OCI-LY1 (cell line): Measurements from ENCODE around the gene EIF3CL.
"Not testable (repeated sequence)": the region's sequence is repeated elsewhere in the genome, so short reads cannot be mapped to it uniquely, and the experiment has no call there.

Source experiments
- EZH2 ChIP-seq: fragments of 200-600 bp; sonication (generic), shearing (Covaris generic); IDR thresholded peaks from 2 replicates; pipeline ENCODE4 v1.8.0; 2017; ENCODE audit warnings: borderline replicate concordance, mixed run types, mild to moderate bottlenecking, antibody characterized with exemption, low read length, moderate library complexity, mixed read lengths
- TF ChIP-seq, protein P1 (sequence below): fragments of 200-600 bp; sonication (generic), shearing (Covaris generic); IDR thresholded peaks from 2 replicates; pipeline ENCODE4 v1.5.1; 2017; ENCODE audit warnings: mild to moderate bottlenecking, antibody characterized with exemption, low read length, moderate library complexity, mixed read lengths

DNA sequence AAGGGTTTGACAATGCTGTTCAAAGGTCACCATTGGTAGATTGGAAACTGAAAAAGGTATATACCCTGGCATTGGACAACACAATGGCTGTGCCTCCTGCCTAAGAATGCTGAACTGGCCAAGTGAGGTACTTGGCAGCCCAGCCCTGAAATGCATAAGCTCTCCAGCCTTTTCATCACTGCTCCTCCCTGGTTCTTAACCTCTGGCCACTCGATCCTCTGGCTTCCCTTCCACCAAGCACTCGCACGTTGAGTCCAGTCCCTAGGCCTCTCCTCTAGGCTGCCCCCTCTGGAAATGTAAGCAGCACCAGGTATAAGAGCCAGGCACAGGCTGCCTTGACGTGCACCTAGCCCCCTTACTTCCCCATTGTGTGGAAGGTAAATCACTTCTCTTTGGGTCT lies 42.7 kb upstream of the EIF3CL start:
- TF ChIP-seq, protein P1, sequence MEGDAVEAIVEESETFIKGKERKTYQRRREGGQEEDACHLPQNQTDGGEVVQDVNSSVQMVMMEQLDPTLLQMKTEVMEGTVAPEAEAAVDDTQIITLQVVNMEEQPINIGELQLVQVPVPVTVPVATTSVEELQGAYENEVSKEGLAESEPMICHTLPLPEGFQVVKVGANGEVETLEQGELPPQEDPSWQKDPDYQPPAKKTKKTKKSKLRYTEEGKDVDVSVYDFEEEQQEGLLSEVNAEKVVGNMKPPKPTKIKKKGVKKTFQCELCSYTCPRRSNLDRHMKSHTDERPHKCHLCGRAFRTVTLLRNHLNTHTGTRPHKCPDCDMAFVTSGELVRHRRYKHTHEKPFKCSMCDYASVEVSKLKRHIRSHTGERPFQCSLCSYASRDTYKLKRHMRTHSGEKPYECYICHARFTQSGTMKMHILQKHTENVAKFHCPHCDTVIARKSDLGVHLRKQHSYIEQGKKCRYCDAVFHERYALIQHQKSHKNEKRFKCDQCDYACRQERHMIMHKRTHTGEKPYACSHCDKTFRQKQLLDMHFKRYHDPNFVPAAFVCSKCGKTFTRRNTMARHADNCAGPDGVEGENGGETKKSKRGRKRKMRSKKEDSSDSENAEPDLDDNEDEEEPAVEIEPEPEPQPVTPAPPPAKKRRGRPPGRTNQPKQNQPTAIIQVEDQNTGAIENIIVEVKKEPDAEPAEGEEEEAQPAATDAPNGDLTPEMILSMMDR: not testable (repeated sequence)
- not testable (repeated sequence) for TF ChIP-seq EZH2
